ENCODE measurements around the gene PARK7.

Gene PARK7

DNA sequence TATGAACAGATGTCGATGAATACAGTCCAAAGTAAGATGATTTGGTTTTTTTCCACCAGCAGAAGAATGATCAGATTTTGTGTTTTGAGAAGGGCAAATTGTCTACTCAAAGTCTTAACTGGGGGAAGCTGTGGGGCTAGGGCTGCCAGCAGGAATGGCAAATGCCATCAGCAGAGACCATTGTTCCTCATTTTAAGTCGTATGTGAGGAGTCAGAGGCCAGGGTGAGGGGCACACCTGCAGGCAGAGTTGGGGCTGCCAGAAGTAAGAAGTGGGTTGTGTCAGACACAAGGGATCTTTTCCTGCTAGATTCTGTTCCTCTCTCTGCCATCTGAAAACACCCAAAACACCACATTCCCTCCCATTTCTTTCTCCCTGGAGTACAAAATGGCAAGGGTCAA is 8.7 kb downstream of the PARK7 start:
- no peaks in the 10 kb centered on the region for H3K9me3 Mint-ChIP-seq
- H3K4me1 Mint-ChIP-seq = peaks cover 5% of the 10 kb centered on the region
- TF ChIP-seq, protein P1, sequence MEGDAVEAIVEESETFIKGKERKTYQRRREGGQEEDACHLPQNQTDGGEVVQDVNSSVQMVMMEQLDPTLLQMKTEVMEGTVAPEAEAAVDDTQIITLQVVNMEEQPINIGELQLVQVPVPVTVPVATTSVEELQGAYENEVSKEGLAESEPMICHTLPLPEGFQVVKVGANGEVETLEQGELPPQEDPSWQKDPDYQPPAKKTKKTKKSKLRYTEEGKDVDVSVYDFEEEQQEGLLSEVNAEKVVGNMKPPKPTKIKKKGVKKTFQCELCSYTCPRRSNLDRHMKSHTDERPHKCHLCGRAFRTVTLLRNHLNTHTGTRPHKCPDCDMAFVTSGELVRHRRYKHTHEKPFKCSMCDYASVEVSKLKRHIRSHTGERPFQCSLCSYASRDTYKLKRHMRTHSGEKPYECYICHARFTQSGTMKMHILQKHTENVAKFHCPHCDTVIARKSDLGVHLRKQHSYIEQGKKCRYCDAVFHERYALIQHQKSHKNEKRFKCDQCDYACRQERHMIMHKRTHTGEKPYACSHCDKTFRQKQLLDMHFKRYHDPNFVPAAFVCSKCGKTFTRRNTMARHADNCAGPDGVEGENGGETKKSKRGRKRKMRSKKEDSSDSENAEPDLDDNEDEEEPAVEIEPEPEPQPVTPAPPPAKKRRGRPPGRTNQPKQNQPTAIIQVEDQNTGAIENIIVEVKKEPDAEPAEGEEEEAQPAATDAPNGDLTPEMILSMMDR (IDR thresholded peaks at IDR 0.05) = no peak
- no peak overlapping the region for H3K4me3 Mint-ChIP-seq
- DNase-seq = no peak
- H3K36me3 Mint-ChIP-seq (ENCODE audit: low read depth) = peaks cover 75% of the 10 kb centered on the region
- H3K27ac Mint-ChIP-seq = peak overlapping the region; percentile 36
- H3K27me3 Mint-ChIP-seq (ENCODE audit: low read depth, poor library complexity) = peaks cover 3% of the 10 kb centered on the region

DNA sequence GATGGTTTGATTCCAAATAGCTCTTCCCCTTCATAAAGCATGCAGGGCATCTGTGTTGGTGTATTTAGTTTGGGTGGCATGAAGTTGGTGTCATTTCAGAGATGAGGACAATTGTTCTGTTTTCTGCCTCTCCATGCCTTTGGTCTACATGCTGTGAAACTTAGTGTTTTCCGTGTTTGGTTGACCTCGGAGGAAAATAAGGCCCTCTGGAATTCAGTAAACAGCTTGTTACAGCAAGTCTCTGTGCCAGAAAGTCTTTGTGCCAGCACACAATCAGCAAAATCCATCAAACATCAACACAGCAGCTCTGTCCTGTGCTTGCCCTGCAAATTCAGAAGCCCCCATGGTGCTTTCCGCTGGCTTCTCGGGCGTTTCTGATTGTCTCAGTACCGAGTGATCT is 9.5 kb downstream of the PARK7 start:
- no peaks in the 10 kb centered on the region for H3K9me3 Mint-ChIP-seq
- no peak overlapping the region for H3K4me3 Mint-ChIP-seq
- peaks cover 3% of the 10 kb centered on the region for H3K27me3 Mint-ChIP-seq (ENCODE audit: low read depth, poor library complexity)
- H3K36me3 Mint-ChIP-seq (ENCODE audit: low read depth) = peaks cover 71% of the 10 kb centered on the region
- no peak for DNase-seq
- no peak overlapping the region for H3K27ac Mint-ChIP-seq
- H3K4me1 Mint-ChIP-seq = peaks cover 6% of the 10 kb centered on the region
- TF ChIP-seq, protein P1 (IDR thresholded peaks at IDR 0.05) = no peak

DNA sequence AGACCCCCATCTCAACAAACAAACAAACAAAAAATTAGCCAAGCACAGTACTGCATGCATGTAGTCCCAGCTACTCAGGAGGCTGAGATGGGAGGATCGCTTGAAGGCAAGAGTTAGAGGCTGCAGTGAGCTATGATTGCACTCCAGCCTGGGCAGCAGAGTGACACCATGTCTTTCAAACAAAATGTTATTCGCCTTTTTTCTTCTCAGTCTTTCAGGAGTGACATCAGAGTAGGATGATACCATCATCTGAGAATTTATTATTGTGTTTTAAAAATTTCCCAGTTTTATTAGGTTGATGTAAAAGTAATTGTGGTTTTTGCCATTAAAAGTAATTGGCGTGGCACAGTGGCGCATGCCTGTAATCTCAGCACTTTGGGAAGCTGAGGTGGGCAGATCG is 10.8 kb downstream of the PARK7 start:
- no peak overlapping the region for H3K4me3 Mint-ChIP-seq
- H3K27me3 Mint-ChIP-seq (ENCODE audit: low read depth, poor library complexity) = peaks cover 3% of the 10 kb centered on the region
- no peak overlapping the region for H3K27ac Mint-ChIP-seq
- no peak for DNase-seq
- TF ChIP-seq, protein P1 (IDR thresholded peaks at IDR 0.05) = no peak
- peaks cover 11% of the 10 kb centered on the region for H3K4me1 Mint-ChIP-seq
- no peaks in the 10 kb centered on the region for H3K9me3 Mint-ChIP-seq
- peaks cover 67% of the 10 kb centered on the region for H3K36me3 Mint-ChIP-seq (ENCODE audit: low read depth)

DNA sequence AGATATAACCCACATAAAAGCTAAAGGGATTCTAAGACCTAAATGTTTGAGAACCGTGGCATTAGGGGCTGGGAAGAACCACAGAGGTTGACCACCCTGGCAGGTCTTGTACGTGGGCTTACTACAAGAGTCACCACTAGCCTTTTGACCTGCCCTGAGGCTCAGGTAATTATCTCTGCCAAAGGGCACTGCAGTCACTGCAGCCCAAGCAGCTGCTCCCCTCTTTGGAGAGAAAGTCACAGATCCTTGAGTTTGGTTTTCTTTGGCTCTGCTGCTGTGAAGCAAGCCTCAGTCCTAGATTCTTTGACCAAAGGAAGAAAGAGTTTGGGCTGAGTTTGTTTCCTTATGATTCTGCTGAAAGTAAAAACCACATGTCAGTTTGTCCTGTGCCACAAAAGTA is 11.6 kb downstream of the PARK7 start:
- TF ChIP-seq, protein P1 (IDR thresholded peaks at IDR 0.05) = no peak
- Mint-ChIP-seq H3K36me3 (ENCODE audit: low read depth) (peaks cover 68% of the 10 kb centered on the region), H3K9me3 (no peaks in the 10 kb centered on the region), H3K27ac (no peak overlapping the region), H3K4me3 (no peak overlapping the region), H3K4me1 (peaks cover 14% of the 10 kb centered on the region), H3K27me3 (ENCODE audit: low read depth, poor library complexity) (peaks cover 3% of the 10 kb centered on the region)
- DNase-seq = no peak

DNA sequence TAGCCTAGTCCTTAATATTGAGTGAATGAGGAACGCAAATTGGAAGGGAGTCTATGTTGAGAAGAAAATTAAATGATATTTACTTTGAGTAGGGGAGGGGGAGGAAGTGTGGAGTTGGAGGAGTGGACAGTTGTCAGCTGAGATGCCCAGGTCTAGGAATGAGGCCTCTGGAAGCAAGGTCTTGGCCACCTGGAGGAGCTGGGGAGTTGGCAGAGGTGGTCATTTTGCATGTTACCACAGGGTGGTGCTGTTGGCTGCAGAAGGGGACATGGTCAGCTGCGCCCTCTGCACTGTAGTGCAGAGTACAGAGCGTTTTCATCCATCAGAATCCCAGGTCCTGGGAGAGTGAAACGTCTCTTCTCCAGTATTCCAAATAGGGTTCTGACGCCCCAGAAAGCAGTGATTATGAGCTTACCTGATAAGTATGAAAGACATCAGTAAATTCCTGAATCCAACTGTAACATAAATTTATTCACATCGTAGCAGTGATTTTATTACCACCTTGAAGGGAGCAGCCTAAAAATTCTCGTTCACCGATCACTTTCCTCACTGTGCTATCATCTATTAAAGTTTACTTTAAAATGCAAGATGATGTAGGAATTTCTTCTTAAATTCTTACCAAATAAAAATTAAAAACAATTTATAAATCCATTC is 13.8 kb downstream of the PARK7 start:
- H3K27me3 Mint-ChIP-seq (ENCODE audit: low read depth, poor library complexity) = peaks cover 3% of the 10 kb centered on the region
- H3K27ac Mint-ChIP-seq = no peak overlapping the region
- no peaks in the 10 kb centered on the region for H3K9me3 Mint-ChIP-seq

More for the DNA sequence above, 13.8 kb downstream of the PARK7 start:
- peak; percentile 82 for DNase-seq
- peaks cover 14% of the 10 kb centered on the region for H3K4me1 Mint-ChIP-seq
- TF ChIP-seq, protein P1 (IDR thresholded peaks at IDR 0.05) = peak; percentile 89
- no peak overlapping the region for H3K4me3 Mint-ChIP-seq
- H3K36me3 Mint-ChIP-seq (ENCODE audit: low read depth) = peaks cover 72% of the 10 kb centered on the region

Data from nephron progenitor cell (in vitro differentiated cells).